ENCODE measurements around the gene NEURL2.

GRCh38 chr20:45841407-45842129 lies 49.4 kb downstream of the NEURL2 start:
- TF ChIP-seq EZH2 (IDR thresholded peaks at IDR 0.05; ENCODE audit: low read length, unreplicated experiment) (no peak), EZH2phosphoT487 (IDR thresholded peaks at IDR 0.05; ENCODE audit: borderline replicate concordance, low read length) (no peak)
- TF ChIP-seq, protein P1, sequence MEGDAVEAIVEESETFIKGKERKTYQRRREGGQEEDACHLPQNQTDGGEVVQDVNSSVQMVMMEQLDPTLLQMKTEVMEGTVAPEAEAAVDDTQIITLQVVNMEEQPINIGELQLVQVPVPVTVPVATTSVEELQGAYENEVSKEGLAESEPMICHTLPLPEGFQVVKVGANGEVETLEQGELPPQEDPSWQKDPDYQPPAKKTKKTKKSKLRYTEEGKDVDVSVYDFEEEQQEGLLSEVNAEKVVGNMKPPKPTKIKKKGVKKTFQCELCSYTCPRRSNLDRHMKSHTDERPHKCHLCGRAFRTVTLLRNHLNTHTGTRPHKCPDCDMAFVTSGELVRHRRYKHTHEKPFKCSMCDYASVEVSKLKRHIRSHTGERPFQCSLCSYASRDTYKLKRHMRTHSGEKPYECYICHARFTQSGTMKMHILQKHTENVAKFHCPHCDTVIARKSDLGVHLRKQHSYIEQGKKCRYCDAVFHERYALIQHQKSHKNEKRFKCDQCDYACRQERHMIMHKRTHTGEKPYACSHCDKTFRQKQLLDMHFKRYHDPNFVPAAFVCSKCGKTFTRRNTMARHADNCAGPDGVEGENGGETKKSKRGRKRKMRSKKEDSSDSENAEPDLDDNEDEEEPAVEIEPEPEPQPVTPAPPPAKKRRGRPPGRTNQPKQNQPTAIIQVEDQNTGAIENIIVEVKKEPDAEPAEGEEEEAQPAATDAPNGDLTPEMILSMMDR (conservative IDR thresholded peaks at IDR 0.05; ENCODE audit: low read depth, low read length) = no peak
